NCI-H1417 (cell line): ENCODE results near the gene KARS1.

ENCODE experiments used
- DNase-seq, 3 experiments: peaks; one replicate each; lab custom pipeline; 2025; lab: John Stamatoyannopoulos, UW

The KARS1 gene

DNA sequence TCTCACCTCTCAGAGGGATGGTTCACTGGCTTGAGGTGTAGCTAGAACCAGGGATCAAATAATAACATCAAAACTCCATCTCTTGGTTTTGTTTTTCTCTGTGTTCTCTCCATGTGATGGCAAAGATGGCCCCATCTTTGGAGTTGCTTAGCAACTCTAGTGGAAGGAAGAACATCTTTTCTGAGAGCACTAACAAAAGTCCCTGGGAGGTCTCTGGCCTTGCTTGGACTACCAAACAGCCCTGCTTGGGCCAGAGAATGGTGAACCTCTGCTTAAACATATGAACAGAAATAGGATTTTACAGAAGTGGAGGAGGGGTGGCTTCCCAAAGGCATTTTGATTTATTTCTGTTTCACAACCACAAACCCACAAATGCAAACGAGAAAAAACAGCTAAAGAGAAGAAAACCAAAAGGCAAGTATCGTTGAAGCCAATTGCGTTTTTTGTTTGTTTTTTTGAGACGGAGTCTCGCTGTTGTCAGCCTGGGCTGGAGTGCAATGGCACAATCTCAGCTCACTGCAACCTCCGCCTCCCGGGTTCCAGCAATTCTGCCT is 68.1 kb downstream of the KARS1 start:
- no peak for DNase-seq

DNA sequence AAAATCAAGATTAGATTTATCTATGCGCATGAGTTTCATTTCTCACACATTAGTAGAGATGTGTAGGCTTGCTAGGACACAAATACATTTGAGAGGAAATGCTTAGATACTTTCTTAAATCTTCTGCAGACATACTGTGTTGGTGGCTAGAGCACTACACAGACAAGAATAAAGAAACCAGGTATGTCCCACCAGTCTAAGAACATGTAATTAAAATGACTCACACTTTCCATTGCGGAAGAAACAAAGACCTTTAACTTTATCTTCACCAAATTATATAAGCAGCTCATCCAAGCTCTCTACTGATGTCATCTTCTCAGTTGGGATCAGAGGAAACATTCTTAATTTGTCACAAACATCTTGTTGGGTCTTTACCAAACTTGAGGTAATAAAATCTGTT is 68.7 kb downstream of the KARS1 start:
- no peak for DNase-seq

GRCh38 chr16:75578212-75578611 is 69.3 kb downstream of the KARS1 start:
- no peak for DNase-seq
